ENCODE data around the gene CD59. TPM values are rescaled to one million over a fixed set of nuclear protein-coding genes. Genes with fewer than 3 reads are reported as not detected.

CD59 gene
- total and polyA plus RNA-seq, 9 of the 15 experiments (the other 6 are each of a cell fraction or from before 2014, with no cell fraction given) = 38.1 to 338 (median 173) TPM

DNA sequence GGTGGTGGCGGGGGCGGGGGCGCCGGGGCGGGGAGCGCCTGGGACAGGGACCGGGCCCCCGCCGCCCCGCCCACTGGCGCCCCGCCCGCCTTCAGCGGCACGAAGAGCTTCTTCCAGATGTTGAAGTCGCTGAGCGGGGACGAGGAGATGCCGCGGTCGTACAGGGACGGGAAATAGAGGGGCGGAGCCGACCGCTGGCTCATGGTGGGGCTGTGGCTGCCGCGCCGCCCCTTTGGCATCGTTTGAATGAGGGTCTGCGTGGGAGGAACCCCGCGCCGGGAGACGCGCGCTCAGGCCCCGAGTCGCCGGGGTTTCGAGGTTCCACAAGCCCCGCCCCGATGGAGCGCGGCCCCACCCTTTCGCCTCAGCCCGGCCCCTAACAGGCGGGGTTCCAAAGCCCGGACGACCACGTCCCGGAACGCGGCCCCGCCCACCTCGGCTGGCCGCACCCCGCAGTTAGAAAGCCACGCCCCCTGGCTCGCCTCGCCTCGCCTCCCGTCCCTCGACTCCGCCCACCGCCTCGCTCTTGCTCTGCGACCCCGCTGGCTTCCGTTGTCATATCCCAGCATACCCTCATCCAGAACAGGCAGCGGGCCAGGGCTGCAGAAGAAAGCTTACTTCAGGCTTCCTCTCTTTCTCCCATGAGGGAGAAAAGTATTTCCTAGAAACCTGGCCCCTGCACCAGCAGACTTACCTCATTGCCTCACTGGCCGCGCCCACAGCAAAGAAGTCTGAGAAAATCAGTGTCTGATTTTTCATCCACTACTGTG is 35.5 kb downstream of the CD59 start, which contains the start of gene C11orf91 (continued):
- TF ChIP-seq, protein P1, sequence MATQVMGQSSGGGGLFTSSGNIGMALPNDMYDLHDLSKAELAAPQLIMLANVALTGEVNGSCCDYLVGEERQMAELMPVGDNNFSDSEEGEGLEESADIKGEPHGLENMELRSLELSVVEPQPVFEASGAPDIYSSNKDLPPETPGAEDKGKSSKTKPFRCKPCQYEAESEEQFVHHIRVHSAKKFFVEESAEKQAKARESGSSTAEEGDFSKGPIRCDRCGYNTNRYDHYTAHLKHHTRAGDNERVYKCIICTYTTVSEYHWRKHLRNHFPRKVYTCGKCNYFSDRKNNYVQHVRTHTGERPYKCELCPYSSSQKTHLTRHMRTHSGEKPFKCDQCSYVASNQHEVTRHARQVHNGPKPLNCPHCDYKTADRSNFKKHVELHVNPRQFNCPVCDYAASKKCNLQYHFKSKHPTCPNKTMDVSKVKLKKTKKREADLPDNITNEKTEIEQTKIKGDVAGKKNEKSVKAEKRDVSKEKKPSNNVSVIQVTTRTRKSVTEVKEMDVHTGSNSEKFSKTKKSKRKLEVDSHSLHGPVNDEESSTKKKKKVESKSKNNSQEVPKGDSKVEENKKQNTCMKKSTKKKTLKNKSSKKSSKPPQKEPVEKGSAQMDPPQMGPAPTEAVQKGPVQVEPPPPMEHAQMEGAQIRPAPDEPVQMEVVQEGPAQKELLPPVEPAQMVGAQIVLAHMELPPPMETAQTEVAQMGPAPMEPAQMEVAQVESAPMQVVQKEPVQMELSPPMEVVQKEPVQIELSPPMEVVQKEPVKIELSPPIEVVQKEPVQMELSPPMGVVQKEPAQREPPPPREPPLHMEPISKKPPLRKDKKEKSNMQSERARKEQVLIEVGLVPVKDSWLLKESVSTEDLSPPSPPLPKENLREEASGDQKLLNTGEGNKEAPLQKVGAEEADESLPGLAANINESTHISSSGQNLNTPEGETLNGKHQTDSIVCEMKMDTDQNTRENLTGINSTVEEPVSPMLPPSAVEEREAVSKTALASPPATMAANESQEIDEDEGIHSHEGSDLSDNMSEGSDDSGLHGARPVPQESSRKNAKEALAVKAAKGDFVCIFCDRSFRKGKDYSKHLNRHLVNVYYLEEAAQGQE (IDR thresholded peaks at IDR 0.05; ENCODE audit: borderline replicate concordance) = no peak
- TF ChIP-seq, protein P1 (CRISPR knock-in tag; IDR thresholded peaks at IDR 0.05; ENCODE audit: low read depth) = peak; percentile 69; the same call in 1 of the 2 replicates
- TF ChIP-seq POU5F1 (IDR thresholded peaks at IDR 0.05; ENCODE audit: borderline replicate concordance, low read depth, low read length, partially characterized antibody) = no peak
- TF ChIP-seq ZNF146 (CRISPR knock-in tag; IDR thresholded peaks at IDR 0.05; ENCODE audit: unreplicated experiment) = no peak
- TF ChIP-seq ZEB2 (IDR thresholded peaks at IDR 0.05) = no peak
- TF ChIP-seq ARHGAP35 (IDR thresholded peaks at IDR 0.05; ENCODE audit: partially characterized antibody) = no peak
- TF ChIP-seq CREB3 (tag; conservative IDR thresholded peaks at IDR 0.05; ENCODE audit: low read depth) = no peak
- TF ChIP-seq, protein P2, sequence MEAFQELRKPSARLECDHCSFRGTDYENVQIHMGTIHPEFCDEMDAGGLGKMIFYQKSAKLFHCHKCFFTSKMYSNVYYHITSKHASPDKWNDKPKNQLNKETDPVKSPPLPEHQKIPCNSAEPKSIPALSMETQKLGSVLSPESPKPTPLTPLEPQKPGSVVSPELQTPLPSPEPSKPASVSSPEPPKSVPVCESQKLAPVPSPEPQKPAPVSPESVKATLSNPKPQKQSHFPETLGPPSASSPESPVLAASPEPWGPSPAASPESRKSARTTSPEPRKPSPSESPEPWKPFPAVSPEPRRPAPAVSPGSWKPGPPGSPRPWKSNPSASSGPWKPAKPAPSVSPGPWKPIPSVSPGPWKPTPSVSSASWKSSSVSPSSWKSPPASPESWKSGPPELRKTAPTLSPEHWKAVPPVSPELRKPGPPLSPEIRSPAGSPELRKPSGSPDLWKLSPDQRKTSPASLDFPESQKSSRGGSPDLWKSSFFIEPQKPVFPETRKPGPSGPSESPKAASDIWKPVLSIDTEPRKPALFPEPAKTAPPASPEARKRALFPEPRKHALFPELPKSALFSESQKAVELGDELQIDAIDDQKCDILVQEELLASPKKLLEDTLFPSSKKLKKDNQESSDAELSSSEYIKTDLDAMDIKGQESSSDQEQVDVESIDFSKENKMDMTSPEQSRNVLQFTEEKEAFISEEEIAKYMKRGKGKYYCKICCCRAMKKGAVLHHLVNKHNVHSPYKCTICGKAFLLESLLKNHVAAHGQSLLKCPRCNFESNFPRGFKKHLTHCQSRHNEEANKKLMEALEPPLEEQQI (IDR thresholded peaks at IDR 0.05) = no peak
- TF ChIP-seq ATF1 (CRISPR knock-in tag; IDR thresholded peaks at IDR 0.05) = no peak
- peak; percentile 36; the same call in 1 of the 2 replicates for TF ChIP-seq ATF1 (tag; IDR thresholded peaks at IDR 0.05)
- no peak for TF ChIP-seq CEBPG (CRISPR knock-in tag; IDR thresholded peaks at IDR 0.05)
- TF ChIP-seq CEBPG (tag; conservative IDR thresholded peaks at IDR 0.05 in 1 of 2, IDR thresholded peaks at IDR 0.05 in 1 of 2) = peak in 1 of 2 experiments; percentile 35; a peak in 1 of 4 replicates
- peak; percentile 33 for TF ChIP-seq HMGN3 (IDR thresholded peaks at IDR 0.05; ENCODE audit: borderline replicate concordance, extremely low read depth, insufficient read length, low read depth, low read length)
- TF ChIP-seq, protein P3, sequence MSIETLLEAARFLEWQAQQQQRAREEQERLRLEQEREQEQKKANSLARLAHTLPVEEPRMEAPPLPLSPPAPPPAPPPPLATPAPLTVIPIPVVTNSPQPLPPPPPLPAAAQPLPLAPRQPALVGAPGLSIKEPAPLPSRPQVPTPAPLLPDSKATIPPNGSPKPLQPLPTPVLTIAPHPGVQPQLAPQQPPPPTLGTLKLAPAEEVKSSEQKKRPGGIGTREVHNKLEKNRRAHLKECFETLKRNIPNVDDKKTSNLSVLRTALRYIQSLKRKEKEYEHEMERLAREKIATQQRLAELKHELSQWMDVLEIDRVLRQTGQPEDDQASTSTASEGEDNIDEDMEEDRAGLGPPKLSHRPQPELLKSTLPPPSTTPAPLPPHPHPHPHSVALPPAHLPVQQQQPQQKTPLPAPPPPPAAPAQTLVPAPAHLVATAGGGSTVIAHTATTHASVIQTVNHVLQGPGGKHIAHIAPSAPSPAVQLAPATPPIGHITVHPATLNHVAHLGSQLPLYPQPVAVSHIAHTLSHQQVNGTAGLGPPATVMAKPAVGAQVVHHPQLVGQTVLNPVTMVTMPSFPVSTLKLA (conservative IDR thresholded peaks at IDR 0.05) = peak in 1 of 2 experiments; percentile 58; a peak in 1 of 4 replicates

Data from K562 (cell line).